Stimulated activated CD8-positive, alpha-beta memory T cell treated with anti-CD3 and anti-CD28 coated beads, Interleukin-15, amount 100 ng/mL, for 24 hours (primary cell): ENCODE results near the gene SH2D3C.

ENCODE experiments used
- DNase-seq: peaks from one replicate; pipeline ENCODE4 v3.0.0-alpha.2; 2020; ENCODE audit warnings: low read depth

SH2D3C gene, protein sequence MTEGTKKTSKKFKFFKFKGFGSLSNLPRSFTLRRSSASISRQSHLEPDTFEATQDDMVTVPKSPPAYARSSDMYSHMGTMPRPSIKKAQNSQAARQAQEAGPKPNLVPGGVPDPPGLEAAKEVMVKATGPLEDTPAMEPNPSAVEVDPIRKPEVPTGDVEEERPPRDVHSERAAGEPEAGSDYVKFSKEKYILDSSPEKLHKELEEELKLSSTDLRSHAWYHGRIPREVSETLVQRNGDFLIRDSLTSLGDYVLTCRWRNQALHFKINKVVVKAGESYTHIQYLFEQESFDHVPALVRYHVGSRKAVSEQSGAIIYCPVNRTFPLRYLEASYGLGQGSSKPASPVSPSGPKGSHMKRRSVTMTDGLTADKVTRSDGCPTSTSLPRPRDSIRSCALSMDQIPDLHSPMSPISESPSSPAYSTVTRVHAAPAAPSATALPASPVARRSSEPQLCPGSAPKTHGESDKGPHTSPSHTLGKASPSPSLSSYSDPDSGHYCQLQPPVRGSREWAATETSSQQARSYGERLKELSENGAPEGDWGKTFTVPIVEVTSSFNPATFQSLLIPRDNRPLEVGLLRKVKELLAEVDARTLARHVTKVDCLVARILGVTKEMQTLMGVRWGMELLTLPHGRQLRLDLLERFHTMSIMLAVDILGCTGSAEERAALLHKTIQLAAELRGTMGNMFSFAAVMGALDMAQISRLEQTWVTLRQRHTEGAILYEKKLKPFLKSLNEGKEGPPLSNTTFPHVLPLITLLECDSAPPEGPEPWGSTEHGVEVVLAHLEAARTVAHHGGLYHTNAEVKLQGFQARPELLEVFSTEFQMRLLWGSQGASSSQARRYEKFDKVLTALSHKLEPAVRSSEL

DNA sequence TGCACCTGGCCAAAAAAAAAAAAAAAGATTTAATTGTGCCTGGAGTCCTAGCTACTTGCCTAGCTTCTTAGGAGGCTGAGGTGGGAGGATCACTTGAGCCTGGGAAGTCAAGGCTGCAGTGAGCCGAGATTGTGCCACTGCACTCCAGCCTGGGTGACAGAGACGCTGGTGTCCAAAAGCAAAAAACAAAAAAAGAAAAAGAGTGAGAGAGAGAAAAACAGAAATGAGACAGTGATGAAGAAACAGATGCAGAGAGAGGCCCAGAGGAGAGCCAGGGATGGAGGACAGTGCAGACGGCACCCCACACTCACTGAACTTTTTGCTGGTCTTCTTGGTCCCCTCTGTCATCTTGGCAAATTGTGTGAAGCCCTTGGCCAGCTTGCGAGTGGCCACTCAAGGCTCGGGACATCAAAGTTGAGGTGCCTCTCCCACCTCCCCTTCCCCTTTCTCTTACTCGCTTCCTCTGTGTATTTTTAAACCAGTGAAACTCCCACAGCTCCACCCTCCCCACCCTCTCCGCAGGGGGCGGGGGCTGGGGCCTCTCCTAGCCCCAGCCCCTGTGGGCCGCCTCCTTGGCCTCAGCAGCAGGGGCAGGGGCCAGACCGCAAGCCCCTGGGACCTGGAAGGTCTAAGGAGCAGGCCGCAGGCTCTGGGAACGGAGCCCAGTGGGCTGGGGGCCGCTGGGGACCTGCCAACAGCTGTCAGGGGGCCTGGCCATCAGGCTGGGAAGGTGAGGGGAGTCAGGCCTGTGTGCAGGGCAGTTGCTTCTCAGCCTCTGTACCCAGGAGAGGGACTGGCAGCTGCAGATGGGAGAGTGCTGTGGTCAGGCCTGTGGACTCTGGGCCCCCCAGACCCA lies at the start of gene SH2D3C:
Gene SH2D3C (minus strand): TSS at position 387 of the 856 bp plus-strand sequence. CDS start 39 bp downstream, at position 348.
- no peak for DNase-seq

DNA sequence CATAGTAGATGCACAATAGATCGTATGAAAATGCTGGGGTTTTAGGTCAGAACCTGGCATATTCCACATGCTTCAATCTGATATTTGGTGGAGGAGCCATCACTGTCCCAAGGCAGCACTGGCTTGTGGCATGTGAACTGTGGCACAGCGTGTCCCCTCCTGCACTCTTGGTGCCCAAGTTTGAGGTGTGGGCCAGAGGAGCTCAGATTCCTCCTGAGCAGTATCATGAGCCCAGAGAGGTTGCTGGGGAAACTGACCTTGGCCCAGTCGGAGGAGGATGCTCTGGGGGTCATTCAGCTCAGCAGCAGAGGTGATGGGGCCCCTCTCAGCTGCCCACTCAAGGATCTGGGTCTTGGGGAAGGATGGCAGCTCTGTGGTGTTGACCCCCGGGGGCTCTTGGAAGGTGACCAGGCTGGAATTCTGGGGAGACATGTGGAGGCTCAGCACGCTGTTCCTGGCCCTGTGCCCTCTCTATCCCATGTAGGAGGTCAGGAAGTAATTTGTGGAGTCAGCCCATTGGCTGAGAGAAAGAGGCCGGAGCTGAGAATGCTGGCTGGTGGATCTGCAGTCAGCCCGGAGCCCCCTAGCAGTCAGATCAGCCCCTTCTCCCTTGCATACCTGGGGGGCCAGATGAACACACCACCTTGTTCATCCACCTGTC lies 47.9 kb upstream of the SH2D3C start:
- no peak for DNase-seq

DNA sequence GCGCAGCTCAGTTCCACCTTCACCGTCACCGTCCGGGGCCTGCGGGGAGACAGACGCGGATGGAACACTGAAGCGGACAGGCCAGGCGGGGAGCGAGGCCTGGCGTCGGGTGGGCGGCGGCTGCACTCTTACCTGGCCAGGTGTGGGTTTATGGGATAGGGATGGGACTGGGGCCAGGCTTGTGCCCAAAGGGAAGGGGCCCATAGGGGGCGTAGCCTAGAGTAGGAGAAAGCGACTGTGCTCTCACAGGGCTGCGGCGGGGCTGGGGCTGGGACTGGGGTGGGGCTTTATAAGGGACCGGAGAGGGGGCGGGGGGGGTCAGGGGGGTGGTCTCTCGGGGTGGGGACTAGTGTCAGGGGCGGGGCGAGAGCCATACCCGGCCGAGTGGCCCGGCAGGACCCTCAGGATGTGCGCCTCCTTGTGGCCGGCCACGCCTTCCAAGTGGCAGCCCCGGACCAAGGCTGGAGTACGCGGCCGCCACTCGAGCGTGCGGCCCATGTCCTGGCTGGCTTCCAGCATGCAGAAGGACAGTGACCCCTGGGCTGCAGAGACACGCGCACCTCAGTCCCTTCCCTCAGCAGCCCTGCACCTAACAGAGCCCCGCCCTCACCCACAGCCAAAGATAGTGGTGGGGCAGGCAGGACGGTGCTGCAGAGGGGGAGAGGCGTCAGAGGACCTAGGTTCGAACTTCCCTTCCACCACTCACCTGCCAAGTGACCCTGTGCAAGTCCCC lies 47.0 kb upstream of the SH2D3C start:
- no peak for DNase-seq

DNA sequence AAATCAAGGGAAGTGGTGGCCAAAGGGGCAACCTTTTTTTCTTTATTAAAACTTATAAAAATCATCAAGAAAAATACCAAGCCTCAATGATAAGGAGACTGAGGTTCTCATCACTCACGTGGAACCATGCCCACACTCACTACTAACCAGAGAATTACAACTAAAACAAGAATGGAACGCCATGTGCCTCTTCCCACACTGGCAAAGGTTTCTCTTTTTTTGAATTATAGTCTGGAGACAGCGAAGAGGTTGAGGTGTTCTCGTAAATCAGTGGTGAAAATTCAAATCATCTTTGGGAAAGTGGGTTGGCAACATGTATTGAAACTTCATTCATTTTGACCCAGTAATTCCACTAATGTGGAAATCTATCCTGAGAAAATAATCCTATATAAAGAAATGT lies 43.6 kb upstream of the SH2D3C start:
- no peak for DNase-seq

DNA sequence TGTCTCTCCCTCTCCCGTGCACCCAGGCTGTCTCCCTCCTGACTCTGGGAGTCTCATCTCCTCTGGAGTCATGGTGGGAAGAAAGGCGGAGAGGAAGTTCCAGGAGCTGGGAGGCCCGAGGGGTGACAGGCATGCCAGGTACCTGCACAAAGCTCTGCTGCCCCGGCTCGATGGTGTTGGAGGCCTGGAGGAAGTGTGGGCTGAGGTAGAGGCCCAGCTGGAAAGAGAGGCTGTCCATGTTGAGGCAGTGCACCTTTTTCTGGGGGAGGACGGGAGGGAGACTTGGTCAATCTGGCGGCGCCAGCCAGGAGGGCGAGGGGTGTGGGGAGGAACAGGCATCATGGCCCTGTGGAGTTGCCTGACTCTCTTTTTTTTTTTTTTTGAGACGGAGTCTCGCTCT lies 40.1 kb upstream of the SH2D3C start:
- DNase-seq = no peak

DNA sequence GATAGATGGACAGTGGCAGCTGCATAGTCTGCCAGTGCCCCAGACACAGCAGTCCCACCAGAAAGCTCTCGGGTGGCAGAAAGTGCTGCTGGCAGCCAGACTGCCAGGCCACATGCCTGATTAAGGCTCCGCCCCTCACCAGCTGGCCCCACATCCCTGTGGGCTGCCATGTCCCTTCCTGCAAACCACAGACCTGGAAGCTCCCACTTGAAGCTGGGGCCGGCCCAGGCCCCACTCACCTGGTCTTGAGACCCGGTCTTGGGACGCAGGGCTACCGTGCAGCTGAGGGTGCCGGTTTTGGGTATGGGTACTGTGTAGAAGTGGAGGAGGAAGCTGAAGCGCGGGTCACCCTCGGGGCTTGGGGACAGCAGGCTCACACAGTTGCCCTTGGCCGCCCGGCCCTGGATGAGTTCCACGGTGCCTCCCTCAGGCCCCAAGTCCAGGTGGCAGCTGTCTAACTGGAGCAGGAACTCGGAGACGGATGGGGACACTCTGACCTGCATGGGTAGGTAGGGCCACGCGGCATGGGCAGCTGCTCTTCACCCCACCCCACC lies 39.5 kb upstream of the SH2D3C start:
- DNase-seq = no peak

DNA sequence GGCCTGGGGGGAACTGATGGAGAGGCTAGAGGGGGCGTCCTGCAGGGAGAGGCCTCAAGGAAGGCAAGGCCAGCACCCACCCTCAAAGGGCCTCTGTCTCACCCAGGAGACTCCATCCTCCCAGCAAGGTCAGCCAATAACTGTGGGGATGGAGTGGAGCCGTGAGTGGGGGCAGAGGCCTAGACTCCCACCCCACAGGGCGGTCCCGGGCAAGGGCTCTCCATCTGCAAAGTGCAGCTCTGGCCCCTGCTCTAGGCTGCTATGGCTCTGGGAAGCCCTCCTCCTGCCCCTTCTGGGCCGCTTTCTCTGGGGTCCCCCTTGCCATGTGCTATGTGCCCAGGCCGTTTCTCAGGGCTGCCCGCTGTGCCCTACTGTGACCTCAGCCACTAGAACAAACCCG lies 38.3 kb upstream of the SH2D3C start:
- DNase-seq = no peak

DNA sequence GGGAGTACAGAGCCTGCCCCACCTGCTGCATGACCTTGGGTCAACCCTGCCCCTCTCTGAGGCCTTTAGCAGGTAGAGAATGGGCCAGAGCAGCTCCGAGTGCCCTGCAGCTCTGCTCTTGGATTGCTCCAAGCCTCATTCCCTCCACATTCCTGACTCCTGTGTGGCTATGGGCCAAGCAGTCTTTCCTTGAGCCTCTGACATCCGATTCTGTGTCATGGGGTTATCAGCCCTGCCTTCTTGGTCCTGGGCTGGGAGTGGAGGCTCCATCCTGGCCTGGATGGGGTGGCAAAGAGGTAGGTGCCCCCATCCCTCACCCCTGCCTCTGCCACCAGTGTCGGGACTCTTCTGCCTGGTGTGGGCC lies 37.9 kb upstream of the SH2D3C start:
- DNase-seq = no peak

DNA sequence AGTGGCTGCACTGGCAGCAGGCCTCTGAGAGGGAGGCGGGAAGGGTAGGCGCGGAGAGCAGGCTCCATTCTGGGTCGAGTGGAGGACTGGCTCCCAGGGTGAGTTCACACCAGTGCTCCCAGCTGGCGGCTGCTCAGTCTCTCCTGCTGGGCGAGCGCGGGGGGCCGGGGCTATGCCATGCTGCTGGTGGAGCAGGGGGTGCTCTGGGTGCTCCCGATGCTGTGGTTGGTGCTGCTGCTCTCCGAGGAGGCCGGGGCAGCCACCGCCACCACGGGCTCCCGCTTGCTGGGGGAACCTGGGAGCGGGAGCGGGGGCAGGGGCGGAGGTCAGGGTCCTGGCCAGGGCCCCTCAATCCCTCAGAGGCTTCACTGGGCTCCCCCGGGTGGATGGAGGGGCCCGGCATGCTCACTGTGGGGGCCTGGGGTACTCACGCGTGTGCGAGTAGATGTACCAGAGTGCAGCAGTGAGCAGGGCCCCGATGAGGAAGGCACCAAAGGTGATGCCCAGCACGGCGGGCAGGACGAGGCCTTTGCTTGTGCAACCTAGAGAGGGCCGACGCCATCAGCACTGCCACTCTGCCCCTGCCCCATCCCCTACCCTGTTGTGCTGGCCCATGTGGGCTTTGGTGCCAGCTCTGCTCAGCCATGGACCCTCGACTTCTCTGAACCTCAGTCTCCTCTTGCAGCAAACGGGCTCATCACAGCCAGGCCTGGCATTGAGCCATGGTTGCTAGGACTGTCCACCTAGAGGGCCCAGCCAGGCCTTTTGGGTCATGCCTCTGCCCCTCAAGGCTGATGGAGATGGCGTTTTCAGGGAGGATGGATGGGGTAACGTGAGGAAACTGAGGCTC lies 37.3 kb upstream of the SH2D3C start:
- no peak for DNase-seq

DNA sequence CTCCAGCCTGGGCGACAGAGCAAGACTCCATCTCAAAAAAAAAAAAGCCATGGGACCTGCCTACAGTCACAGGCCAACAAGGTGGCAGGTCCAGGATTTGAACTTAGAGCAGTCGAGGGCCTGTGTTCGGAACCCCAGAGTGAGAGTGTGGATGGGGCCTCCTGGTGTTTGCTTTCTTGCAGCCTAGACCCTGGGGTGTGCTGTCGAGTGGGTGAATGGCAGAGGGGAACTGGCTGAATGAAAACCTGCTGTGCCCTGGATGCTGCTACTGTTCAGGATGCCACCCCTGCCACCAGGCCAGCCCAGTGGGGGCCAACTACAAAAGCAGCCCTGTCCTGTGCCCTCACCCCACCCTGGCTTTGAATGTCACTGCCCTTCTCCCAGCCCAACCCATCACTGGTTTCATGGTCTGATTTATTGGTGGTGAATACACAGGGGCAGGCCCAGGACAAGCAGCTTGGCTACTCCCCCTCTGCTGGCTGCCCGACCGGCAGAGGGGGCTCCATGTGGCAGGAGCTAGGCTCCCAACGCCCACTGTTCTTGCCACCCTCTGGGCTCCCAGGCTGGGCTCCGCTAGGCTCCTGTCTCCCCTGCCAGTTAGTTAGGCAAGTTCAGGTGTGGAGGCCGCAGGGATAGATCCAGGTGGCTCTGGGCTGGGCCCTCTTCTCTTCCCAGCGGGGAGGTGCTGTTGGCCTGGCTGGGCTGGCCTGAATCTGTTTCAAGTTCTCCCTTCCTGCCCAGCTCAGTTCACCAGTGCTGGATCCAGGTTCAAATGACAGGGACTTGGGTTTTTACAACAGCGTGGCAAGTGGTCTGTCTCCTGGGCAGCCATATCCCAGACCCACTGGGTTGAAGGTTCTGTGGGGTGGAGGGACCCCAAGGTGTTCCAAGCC lies 36.4 kb upstream of the SH2D3C start:
- no peak for DNase-seq

DNA sequence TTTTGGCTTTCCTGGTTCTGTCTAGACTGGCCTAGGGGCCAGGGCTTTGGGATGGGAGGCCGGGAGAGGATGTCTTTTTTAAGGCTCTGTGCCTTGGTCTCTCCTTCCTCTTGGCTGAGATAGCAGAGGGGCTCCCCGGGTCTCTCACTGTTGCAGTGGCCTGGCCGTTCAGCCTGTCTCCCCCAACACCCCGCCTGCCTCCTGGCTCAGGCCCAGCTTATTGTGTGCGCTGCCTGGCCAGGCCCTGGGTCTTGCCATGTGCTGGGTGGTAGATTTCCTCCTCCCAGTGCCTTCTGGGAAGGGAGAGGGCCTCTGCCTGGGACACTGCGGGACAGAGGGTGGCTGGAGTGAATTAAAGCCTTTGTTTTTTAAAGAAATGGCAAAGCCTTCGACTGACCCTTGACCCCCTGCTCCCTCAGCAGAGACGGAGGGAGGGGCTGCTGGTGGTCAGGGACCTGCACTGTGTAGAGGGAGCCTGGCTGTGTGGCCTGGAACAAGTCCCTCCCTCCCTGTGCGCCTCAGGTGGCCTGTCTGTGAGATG lies 35.3 kb upstream of the SH2D3C start:
- no peak for DNase-seq

DNA sequence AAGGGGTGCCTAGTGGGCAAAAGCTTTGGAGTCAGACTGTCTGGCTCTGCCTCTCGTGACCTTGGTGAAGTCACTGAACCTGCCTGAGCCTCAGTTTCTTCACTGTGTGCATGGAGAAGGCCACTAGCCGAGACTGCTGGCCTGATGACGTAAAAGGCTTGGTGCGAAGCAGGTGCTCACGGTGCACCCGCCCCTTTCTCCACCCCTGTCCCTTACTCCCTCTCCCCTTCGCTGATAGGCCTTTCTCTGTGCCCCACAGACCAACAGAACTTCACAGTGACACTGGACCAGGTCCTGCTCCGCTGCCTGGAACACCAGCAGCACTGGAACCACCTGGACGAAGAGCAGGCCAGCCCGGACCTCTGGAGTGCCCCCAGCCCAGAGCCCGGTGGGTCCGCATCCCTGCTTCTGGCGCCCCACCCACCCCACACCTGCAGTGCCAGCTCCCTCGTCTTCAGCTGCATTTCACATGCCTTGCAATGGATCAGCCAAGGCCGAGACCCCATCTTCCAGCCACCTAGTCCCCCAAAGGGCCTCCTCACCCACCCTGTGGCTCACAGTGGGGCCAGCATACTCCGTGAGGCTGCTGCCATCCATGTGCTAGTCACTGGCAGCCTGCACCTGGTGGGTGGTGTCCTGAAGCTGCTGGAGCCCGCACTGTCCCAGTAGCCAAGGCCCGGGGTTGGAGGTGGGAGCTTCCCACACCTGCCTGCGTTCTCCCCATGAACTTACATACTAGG lies 34.6 kb upstream of the SH2D3C start:
- no peak for DNase-seq

DNA sequence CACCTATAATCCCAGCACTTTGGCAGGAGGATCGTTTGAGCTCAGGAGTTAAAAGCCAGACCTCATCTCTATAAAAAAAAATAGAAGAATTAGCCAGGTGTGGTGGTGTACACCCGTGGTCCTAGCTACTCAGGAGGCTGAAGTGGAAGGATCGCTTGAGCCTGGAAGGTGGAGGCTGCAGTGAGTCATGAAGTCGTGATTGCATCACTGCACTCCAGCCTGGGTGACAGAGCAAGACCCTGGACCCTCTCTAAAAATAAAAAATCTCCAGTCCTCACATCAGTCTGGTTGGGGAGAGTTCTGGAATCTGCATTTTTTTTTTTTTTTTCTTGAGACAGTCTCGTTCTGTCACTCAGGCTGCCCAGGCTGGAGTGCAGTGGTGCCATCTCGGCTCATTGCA lies 33.5 kb upstream of the SH2D3C start:
- no peak for DNase-seq

DNA sequence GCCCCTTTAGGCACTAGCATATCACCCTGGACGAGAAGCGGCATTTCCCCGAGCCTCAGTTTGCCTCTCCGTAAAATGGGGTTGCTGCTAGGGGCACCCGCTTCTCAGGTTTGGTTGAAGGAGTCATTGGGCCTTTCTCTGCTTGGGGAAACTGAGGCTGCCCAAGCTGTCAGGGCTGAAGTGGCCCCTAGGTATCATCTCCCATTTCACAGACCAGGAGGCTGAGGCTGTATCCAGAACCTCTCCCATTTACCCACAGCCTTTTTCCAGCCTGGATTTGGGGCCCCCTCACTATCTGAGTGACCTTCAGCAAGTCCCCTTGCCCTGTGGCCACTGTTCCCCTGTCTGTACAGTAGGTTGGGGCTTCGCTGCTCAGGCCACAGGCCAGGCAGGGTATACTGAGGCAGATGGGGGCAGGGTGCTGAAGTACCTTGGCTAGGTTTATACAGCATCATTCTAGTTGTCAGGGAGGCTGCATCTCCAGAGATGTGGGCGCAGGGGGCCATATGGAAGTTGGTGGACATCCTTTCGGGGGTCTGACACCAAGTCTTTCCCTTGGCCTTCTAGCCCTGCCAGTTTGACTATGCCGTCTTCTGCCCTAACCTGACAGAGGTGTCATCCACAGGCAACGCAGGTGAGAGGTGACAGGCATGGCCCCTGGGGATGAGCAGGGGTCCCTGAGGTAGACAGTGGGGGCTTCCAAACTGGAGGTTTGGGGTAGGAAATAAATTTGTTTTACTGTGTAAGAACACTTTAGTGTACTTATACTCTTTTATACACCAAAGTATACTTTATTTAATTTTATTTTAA lies 32.1 kb upstream of the SH2D3C start:
- no peak for DNase-seq

DNA sequence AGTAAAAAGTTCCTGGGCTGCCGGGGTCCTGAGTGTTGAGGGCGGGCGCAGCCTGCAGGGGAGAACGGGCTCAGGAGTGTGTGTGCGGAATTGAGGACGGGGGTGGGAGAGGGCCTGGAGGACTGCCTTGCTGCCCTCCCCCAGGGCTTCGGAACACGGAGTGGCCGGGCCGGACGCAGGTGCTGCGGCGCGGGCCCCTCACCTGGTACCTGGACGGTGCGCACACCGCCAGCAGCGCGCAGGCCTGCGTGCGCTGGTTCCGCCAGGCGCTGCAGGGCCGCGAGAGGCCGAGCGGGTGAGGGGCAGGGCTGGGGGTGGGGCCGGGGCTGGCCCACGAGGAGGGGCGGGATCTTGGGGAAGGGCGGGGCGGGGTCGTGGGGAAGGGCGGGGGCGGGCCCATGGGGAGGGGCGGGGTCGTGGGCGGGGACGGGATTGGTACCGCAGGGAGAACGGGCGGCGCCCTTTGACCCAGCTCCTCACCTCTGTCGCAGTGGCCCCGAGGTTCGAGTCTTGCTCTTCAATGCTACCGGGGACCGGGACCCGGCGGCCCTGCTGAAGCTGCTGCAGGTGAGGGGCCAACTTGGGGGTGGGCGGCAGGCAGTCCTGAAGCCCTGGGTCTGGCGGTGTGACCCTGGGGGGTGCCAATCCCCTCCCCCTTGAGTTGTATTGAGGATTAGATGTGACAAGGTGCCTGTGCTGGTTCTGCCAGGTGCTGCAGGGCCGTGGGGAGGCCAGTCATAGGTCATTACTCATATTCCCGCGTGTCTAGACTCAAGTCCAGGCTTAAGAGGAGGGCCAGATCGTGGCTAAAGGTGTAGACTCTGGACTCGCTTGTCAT lies 31.3 kb upstream of the SH2D3C start:
- no peak for DNase-seq

DNA sequence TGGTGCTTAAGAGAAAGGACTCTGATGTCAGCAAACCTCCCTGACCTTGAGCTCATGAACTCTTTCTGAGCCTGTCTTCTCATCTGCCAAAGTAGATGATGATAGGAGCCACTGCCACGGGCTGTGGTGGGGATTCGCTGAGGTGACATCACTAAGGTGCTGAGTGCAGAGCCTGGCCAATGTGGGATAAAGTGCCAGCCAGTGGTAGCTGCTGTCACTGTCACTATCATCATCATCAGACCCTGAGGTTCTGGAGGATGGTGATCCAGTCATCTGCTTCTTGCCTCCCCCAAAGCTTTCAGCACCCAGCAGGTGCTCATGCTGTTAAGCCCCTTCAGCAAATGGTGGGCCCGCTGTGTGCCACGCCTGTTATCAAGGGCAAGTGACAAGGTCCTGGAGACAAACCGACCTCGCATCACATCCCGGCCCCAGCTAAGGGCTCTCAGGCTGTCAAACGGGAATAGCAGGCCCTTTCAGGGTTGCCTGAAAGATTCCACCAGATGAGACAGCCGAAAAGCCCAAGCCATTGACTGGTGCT lies 30.6 kb upstream of the SH2D3C start:
- DNase-seq = no peak
